ENCODE data around the gene LRRC39.
"Not testable (repeated sequence)": the region's sequence is repeated elsewhere in the genome, so short reads cannot be mapped to it uniquely, and the experiment has no call there.

LRRC39 gene

GRCh38 chr1:100178091-100178490, at the start of gene LRRC39:
Gene LRRC39 (minus strand): TSS chr1:100178256. CDS start chr1:100168516, 9,740 bp downstream.
- FAIRE-seq, result no peak

- no peak for FAIRE-seq
Measured at GRCh38 chr1:100222428-100222827, 44.4 kb upstream of the LRRC39 start.

- no peak for FAIRE-seq
Measured at GRCh38 chr1:100219883-100220282, 41.8 kb upstream of the LRRC39 start.

- no peak for FAIRE-seq
Measured at GRCh38 chr1:100219457-100219856, 41.4 kb upstream of the LRRC39 start.

- FAIRE-seq, result no peak
Measured at GRCh38 chr1:100217834-100218233, 39.8 kb upstream of the LRRC39 start.

- FAIRE-seq, result no peak
Measured at GRCh38 chr1:100215101-100215500, 37.0 kb upstream of the LRRC39 start.

GRCh38 chr1:100213141-100213540, 35.1 kb upstream of the LRRC39 start:
- no peak for FAIRE-seq

- no peak for FAIRE-seq
Measured at GRCh38 chr1:100206301-100206700, 28.2 kb upstream of the LRRC39 start.

- FAIRE-seq, result not testable (repeated sequence)
Measured at GRCh38 chr1:100205593-100205992, 27.5 kb upstream of the LRRC39 start.

GRCh38 chr1:100205103-100205502, 27.0 kb upstream of the LRRC39 start:
- FAIRE-seq, result not testable (repeated sequence)

- not testable (repeated sequence) for FAIRE-seq
Measured at GRCh38 chr1:100202703-100203102, 24.6 kb upstream of the LRRC39 start.

- FAIRE-seq, result not testable (repeated sequence)
Measured at GRCh38 chr1:100200060-100200459, 22.0 kb upstream of the LRRC39 start.

GRCh38 chr1:100198596-100198995, 20.5 kb upstream of the LRRC39 start:
- no peak for FAIRE-seq

- no peak for FAIRE-seq
Measured at GRCh38 chr1:100188617-100189016, 10.6 kb upstream of the LRRC39 start.

GRCh38 chr1:100187912-100188311, 9.9 kb upstream of the LRRC39 start:
- FAIRE-seq, result no peak

GRCh38 chr1:100184536-100184935, 6.5 kb upstream of the LRRC39 start:
- FAIRE-seq, result no peak

GRCh38 chr1:100183370-100183769, 5.3 kb upstream of the LRRC39 start:
- no peak for FAIRE-seq

GRCh38 chr1:100177295-100178041, 588 bp downstream of the LRRC39 start:
- no peak for FAIRE-seq

- FAIRE-seq, result peak; percentile 27
Measured at GRCh38 chr1:100168051-100168450, 10.0 kb downstream of the LRRC39 start.

GRCh38 chr1:100164702-100165101, 13.4 kb downstream of the LRRC39 start:
- no peak for FAIRE-seq

- FAIRE-seq, result no peak
Measured at GRCh38 chr1:100164216-100164615, 13.8 kb downstream of the LRRC39 start.

GRCh38 chr1:100162881-100163280, 15.2 kb downstream of the LRRC39 start:
- FAIRE-seq, result peak; percentile 23

GRCh38 chr1:100152271-100152670, 25.8 kb downstream of the LRRC39 start:
- FAIRE-seq, result no peak

- FAIRE-seq, result no peak
Measured at GRCh38 chr1:100151679-100152078, 26.4 kb downstream of the LRRC39 start.

GRCh38 chr1:100147875-100148274, 30.2 kb downstream of the LRRC39 start:
- no peak for FAIRE-seq
